WTC11 (cell line): ENCODE data around the gene SAAL1. TPM values are rescaled to one million over a fixed set of nuclear protein-coding genes. Genes with fewer than 3 reads are reported as not detected.
A peak's percentile ranks its signal among the peaks of the same experiment; 100 is the strongest.

ENCODE experiments used
- AFF4 ChIP-seq: sonication (generic); formaldehyde crosslinking; IDR thresholded peaks from 2 replicates; pipeline ENCODE4 v1.8.1; 2023; ENCODE audit warnings: mild to moderate bottlenecking, missing genetic modification reagents, borderline replicate concordance
- CBFB ChIP-seq: sonication (generic); formaldehyde crosslinking; IDR thresholded peaks from 2 replicates; pipeline ENCODE4 v1.8.1; 2022; ENCODE audit warnings: mild to moderate bottlenecking, low read depth, missing genetic modification reagents
- E2F4 ChIP-seq: sonication (generic); formaldehyde crosslinking; IDR thresholded peaks from 2 replicates; pipeline ENCODE4 v1.8.1; 2022; ENCODE audit warnings: low read depth, mild to moderate bottlenecking, moderate library complexity, missing genetic modification reagents, borderline replicate concordance
- FOXP1 ChIP-seq: sonication (generic); formaldehyde crosslinking; IDR thresholded peaks from 2 replicates; pipeline ENCODE4 v1.8.0; 2022; ENCODE audit warnings: missing genetic modification reagents, mild to moderate bottlenecking, moderate library complexity, borderline replicate concordance
- GRHL2 ChIP-seq: fragments of 250-450 bp; sonication (Bioruptor Pico); IDR thresholded peaks from 2 replicates; pipeline ENCODE4 v1.8.0; 2022; ENCODE audit warnings: mild to moderate bottlenecking, moderate library complexity; ENCODE audit not compliant: insufficient replicate concordance, severe bottlenecking
- GTF2I ChIP-seq: fragments of 250-450 bp; sonication (Bioruptor Pico); conservative IDR thresholded peaks from 2 replicates; pipeline ENCODE4 v1.4.0; 2021; ENCODE audit warnings: mild to moderate bottlenecking
- MYBL2 ChIP-seq: sonication (generic); formaldehyde crosslinking; IDR thresholded peaks from 2 replicates; pipeline ENCODE4 v1.8.1; 2023; ENCODE audit warnings: mild to moderate bottlenecking, moderate library complexity, missing genetic modification reagents
- NFE2L1 ChIP-seq: sonication (generic); formaldehyde crosslinking; IDR thresholded peaks from 2 replicates; pipeline ENCODE4 v1.8.1; 2023; ENCODE audit warnings: missing genetic modification reagents
- TCF7 ChIP-seq: sonication (generic); formaldehyde crosslinking; IDR thresholded peaks from 2 replicates; pipeline ENCODE4 v1.8.0; 2022; ENCODE audit warnings: mild to moderate bottlenecking, low read depth, missing genetic modification reagents, moderate library complexity
- ZMAT4 ChIP-seq: fragments of 250-450 bp; sonication (Bioruptor Pico); IDR thresholded peaks from 2 replicates; pipeline ENCODE4 v1.9.0; 2021; ENCODE audit warnings: mild to moderate bottlenecking
- ZNF138 ChIP-seq: sonication (generic); formaldehyde crosslinking; conservative IDR thresholded peaks from 2 replicates; pipeline ENCODE4 v1.8.1; 2022; ENCODE audit warnings: mild to moderate bottlenecking, moderate library complexity, missing genetic modification reagents
- ZNF219 ChIP-seq: sonication (generic); formaldehyde crosslinking; IDR thresholded peaks from 2 replicates; pipeline ENCODE4 v1.8.0; 2023; ENCODE audit warnings: missing genetic modification reagents, mild to moderate bottlenecking, borderline replicate concordance
- ZNF263 ChIP-seq: sonication (generic); formaldehyde crosslinking; IDR thresholded peaks from 2 replicates; pipeline ENCODE4 v1.8.1; 2022; ENCODE audit warnings: low read depth, mild to moderate bottlenecking, moderate library complexity, missing genetic modification reagents
- ZSCAN18 ChIP-seq: fragments of 250-450 bp; sonication (Bioruptor Pico); IDR thresholded peaks from 2 replicates; pipeline ENCODE4 v2.1.2; 2022; ENCODE audit warnings: mild to moderate bottlenecking, moderate library complexity
- total RNA-seq: library from RNA; stranded (reverse); gene quantifications from 3 replicates; pipeline ENCODE4 v1.2.3, GENCODE V29; 2021
- TF ChIP-seq, protein P1 (sequence below): sonication (generic); formaldehyde crosslinking; IDR thresholded peaks from 2 replicates; pipeline ENCODE4 v1.8.0; 2023; ENCODE audit warnings: mild to moderate bottlenecking, missing genetic modification reagents
- TF ChIP-seq, protein P2 (sequence below): sonication (generic); formaldehyde crosslinking; IDR thresholded peaks from 2 replicates; pipeline ENCODE4 v1.8.1; 2023; ENCODE audit warnings: mild to moderate bottlenecking, moderate library complexity, missing genetic modification reagents
- TF ChIP-seq, protein P3 (sequence below): fragments of 250-450 bp; sonication (Bioruptor Pico); conservative IDR thresholded peaks from 2 replicates; pipeline ENCODE4 v1.9.0; 2021; ENCODE audit warnings: mild to moderate bottlenecking

The SAAL1 gene
- total RNA-seq, 1 experiment from 2014 or later, result 40.9 TPM

DNA sequence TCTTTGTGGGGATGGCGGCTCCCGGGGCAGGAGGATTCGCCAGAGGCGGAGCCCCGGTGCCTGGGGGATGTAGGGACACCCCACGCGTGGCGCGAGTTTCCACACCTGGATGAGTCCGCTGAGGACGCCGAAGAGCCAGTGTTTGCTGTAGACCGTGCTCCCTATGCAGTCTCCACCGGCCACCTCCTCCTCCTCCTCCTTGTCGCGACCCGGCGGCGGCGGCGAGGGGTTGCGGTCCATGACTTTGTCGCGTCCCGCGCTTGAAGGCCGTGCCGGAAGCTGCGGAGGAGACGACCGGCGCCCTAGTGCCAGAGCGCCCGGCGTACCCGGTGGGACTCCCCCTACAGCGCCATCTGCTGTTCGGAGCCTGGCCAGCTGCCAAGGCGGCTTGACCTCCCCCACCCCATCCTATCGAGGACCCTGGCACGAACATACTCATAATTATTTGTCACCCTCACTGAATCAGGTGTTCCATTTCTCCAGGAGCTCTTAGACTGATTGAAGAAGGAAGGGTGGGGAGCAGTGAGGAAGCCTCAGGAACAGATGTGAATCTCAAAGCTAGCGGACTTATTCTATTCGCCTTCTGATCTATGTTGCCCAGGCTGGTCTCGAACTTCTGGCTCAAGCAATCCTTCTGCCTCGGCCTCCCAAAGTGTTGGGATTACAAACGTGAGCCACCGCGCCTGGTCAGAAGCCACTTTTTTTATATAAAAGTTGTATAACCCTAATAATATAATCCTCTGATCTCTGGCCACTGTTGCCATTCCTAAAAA lies at the start of gene SAAL1 (continued):
- TF ChIP-seq ZMAT4 (CRISPR knock-in tag) (no peak), ZNF138 (CRISPR knock-in tag) (0 out of 2 replicates have a peak, but pooled peaks have one; percentile 41), ZNF263 (CRISPR knock-in tag) (peak; percentile 62; the same call in 1 of the 2 replicates), E2F4 (CRISPR knock-in tag) (peak; percentile 48; the same call in 1 of the 2 replicates), GRHL2 (no peak), FOXP1 (CRISPR knock-in tag) (peak; percentile 77; the same call in 1 of the 2 replicates), AFF4 (peak; percentile 77; the same call in 1 of the 2 replicates), TCF7 (no peak), NFE2L1 (peak; percentile 90), GTF2I (no peak), MYBL2 (CRISPR knock-in tag) (peak; percentile 70; the same call in 1 of the 2 replicates), ZSCAN18 (CRISPR knock-in tag) (no peak), CBFB (CRISPR knock-in tag) (no peak), ZNF219 (CRISPR knock-in tag) (no peak)
- TF ChIP-seq, protein P1, sequence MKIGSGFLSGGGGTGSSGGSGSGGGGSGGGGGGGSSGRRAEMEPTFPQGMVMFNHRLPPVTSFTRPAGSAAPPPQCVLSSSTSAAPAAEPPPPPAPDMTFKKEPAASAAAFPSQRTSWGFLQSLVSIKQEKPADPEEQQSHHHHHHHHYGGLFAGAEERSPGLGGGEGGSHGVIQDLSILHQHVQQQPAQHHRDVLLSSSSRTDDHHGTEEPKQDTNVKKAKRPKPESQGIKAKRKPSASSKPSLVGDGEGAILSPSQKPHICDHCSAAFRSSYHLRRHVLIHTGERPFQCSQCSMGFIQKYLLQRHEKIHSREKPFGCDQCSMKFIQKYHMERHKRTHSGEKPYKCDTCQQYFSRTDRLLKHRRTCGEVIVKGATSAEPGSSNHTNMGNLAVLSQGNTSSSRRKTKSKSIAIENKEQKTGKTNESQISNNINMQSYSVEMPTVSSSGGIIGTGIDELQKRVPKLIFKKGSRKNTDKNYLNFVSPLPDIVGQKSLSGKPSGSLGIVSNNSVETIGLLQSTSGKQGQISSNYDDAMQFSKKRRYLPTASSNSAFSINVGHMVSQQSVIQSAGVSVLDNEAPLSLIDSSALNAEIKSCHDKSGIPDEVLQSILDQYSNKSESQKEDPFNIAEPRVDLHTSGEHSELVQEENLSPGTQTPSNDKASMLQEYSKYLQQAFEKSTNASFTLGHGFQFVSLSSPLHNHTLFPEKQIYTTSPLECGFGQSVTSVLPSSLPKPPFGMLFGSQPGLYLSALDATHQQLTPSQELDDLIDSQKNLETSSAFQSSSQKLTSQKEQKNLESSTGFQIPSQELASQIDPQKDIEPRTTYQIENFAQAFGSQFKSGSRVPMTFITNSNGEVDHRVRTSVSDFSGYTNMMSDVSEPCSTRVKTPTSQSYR, result peak; percentile 94
- TF ChIP-seq, protein P2, sequence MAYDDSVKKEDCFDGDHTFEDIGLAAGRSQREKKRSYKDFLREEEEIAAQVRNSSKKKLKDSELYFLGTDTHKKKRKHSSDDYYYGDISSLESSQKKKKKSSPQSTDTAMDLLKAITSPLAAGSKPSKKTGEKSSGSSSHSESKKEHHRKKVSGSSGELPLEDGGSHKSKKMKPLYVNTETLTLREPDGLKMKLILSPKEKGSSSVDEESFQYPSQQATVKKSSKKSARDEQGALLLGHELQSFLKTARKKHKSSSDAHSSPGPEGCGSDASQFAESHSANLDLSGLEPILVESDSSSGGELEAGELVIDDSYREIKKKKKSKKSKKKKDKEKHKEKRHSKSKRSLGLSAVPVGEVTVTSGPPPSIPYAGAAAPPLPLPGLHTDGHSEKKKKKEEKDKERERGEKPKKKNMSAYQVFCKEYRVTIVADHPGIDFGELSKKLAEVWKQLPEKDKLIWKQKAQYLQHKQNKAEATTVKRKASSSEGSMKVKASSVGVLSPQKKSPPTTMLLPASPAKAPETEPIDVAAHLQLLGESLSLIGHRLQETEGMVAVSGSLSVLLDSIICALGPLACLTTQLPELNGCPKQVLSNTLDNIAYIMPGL (CRISPR knock-in tag), result peak; percentile 91
- TF ChIP-seq, protein P3, sequence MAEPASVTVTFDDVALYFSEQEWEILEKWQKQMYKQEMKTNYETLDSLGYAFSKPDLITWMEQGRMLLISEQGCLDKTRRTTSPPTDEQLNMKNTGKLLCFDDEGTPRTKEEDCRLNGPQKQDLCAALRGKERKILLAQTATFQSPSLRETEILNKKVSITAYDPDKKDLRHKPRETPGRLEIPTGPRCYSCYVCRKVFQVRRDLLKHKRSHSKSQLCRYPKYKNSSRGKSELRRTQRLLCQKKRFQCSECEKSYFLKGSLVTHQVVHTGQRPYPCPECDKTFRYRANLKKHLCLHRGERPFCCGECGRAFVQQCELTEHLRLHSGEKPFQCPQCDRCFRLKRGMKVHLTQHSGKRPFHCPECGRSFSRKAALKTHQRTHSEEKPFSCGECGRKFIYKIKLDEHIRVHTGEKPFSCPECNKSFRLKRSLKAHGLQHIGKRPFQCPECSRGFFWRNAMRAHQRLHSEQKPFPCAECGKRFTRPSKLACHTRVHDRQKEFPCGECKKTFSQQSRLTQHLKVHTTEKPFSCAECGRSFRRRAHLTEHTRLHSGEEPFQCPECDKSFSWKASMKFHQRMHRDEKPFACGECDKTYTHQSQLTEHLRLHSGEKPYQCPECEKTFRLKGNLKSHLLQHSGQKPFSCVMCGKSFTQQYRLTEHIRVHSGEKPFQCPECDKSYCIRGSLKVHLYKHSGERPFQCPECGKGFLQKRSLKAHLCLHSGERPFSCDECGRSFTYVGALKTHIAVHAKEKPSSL (CRISPR knock-in tag), result no peak
